Measurements from ENCODE around the gene KAZN. TPM values are rescaled to one million over a fixed set of nuclear protein-coding genes. Genes with fewer than 3 reads are reported as not detected.

KAZN gene
- total and polyA plus RNA-seq, 2 of the 8 experiments (the other 6 are each of a cell fraction or from before 2014, with no cell fraction given), result 3.7 to 11.8 TPM

DNA sequence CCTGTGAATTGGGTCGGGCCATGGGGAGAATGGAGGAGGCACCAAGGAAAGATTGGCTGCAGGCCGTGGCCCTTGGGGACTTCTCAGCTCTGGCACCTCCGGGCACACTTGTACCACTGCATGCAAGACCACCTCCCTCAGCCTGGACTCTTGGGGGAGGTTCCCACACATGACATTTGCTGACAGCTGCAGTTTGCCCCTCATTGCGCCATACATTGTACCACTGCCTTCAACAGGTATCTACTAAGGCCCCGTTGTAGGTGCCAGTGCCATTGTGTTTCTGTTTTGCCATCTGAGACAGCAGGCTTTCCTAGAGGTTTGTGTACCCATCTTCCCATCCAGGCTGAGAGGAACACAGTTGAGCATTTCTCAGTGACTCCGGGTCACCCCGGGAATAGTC, 395.7 kb downstream of the KAZN start:
- no peaks in the 10 kb centered on the region for H3K79me2 ChIP-seq (ENCODE audit: control insufficient read depth in 1 of 2, insufficient read depth in 2 of 2, low read length in 2 of 2)
- H3K4me1 ChIP-seq (replicated peaks in 1 of 4; ENCODE audit: control insufficient read depth in 3 of 4, insufficient read depth in 4 of 4, low read length in 3 of 4), result peaks cover 0 to 6% (median 2%) of the 10 kb centered on the region in 4 experiments; a peak in 5 of 7 replicates
- no peak for DNase-seq (ENCODE audit: low read depth in 1 of 2, low spot score in 2 of 2)
- H4K8ac ChIP-seq (ENCODE audit: extremely low read depth, insufficient read depth, low read length), result peak overlapping the region; percentile 82
- 92% methylated on average over 7 of the region's 7 CpGs; no CpG with 5 or more reads in 1 of the 2 experiments for WGBS, 2 experiments (ENCODE audit: extremely low coverage in 1 of 2, insufficient coverage in 1 of 2, insufficient read length in 1 of 2, insufficient replicate concordance in 2 of 2, low coverage in 1 of 2, low lambda C conversion rate in 2 of 2, missing lambda C conversion rate in 1 of 2)
- H3K56ac ChIP-seq (replicated peaks; ENCODE audit: insufficient read length, low read depth, low read length), result no peak overlapping the region
- ChIA-PET POLR2A (ENCODE audit: partially characterized antibody) (no interaction called here), CTCF (ENCODE audit: partially characterized antibody) (interaction anchor here (0.7 to 1.3 kb wide), 3 partner anchors 15 to 428 kb away, joined by 3 to 5 read pairs (median 4); no protein-coding TSS in a partner anchor)
- peaks cover 0 to 1% of the 10 kb centered on the region in 2 experiments for H4K20me1 ChIP-seq (replicated peaks in 1 of 2; ENCODE audit: control insufficient read depth in 1 of 2, insufficient read depth in 2 of 2, low read length in 2 of 2)
- no peak overlapping the region for H2AK5ac ChIP-seq (ENCODE audit: low read depth, low read length)
- H2AFZ ChIP-seq (ENCODE audit: low read length), result no peak overlapping the region
- H2BK12ac ChIP-seq (ENCODE audit: low read depth, low read length), result no peak overlapping the region
- no peak overlapping the region for H3K23ac ChIP-seq (ENCODE audit: insufficient read length)
- H3K27ac ChIP-seq (ENCODE audit: low read depth, low read length), result no peak overlapping the region
- no peak overlapping the region for H2BK15ac ChIP-seq (ENCODE audit: low read length)
- H3K9ac ChIP-seq (replicated peaks in 1 of 4; ENCODE audit: extremely low read depth in 1 of 4, low read depth in 3 of 4, low read length in 3 of 4), result no peak overlapping the region
- H3K18ac ChIP-seq (ENCODE audit: extremely low read depth, low read length), result no peak overlapping the region
- no peaks in the 10 kb centered on the region for H3K36me3 ChIP-seq (ENCODE audit: control insufficient read depth in 2 of 4, insufficient read depth in 4 of 4, low read length in 3 of 4)
- no peaks in the 10 kb centered on the region for H3K27me3 ChIP-seq (replicated peaks in 1 of 4; ENCODE audit: control insufficient read depth in 3 of 4, extremely low read depth in 1 of 4, insufficient read depth in 3 of 4, low read length in 3 of 4)
- no peak overlapping the region for H2BK120ac ChIP-seq (replicated peaks; ENCODE audit: low read depth, low read length)
- no peaks in the 10 kb centered on the region for H3K23me2 ChIP-seq (ENCODE audit: low read depth, low read length)
- H3K4me3 ChIP-seq (ENCODE audit: extremely low read depth in 1 of 4, insufficient read depth in 2 of 4, low read depth in 3 of 4, low read length in 4 of 4), result no peak overlapping the region
- H4K91ac ChIP-seq (replicated peaks; ENCODE audit: insufficient read length, low read length), result no peak overlapping the region
- TF ChIP-seq, protein P1, sequence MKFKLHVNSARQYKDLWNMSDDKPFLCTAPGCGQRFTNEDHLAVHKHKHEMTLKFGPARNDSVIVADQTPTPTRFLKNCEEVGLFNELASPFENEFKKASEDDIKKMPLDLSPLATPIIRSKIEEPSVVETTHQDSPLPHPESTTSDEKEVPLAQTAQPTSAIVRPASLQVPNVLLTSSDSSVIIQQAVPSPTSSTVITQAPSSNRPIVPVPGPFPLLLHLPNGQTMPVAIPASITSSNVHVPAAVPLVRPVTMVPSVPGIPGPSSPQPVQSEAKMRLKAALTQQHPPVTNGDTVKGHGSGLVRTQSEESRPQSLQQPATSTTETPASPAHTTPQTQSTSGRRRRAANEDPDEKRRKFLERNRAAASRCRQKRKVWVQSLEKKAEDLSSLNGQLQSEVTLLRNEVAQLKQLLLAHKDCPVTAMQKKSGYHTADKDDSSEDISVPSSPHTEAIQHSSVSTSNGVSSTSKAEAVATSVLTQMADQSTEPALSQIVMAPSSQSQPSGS (IDR thresholded peaks at IDR 0.05; ENCODE audit: low read length), result no peak
- no peak for TF ChIP-seq CBX5 (IDR thresholded peaks at IDR 0.05; ENCODE audit: low read depth, low read length)
- TF ChIP-seq SIRT6 (IDR thresholded peaks at IDR 0.05; ENCODE audit: low read length), result no peak
- H3K9me3 ChIP-seq (ENCODE audit: insufficient read depth in 2 of 2, low read depth in 1 of 2, low read length in 1 of 2), result no peaks in the 10 kb centered on the region
- no peak overlapping the region for H2BK20ac ChIP-seq (ENCODE audit: low read length)
- H3K4ac ChIP-seq (replicated peaks; ENCODE audit: insufficient read length, low read depth, low read length), result no peak overlapping the region
- FAIRE-seq, result no peak
- no peak overlapping the region for H4K5ac ChIP-seq (ENCODE audit: insufficient read length, low read depth, low read length)
- no peak overlapping the region for H3K4me2 ChIP-seq (ENCODE audit: insufficient read depth in 1 of 2, low read depth in 2 of 2, low read length in 2 of 2)
- H3K79me1 ChIP-seq (ENCODE audit: low read depth, low read length), result no peaks in the 10 kb centered on the region
- no peak overlapping the region for H2BK5ac ChIP-seq (ENCODE audit: low read depth, low read length)
- H3K14ac ChIP-seq (ENCODE audit: insufficient read length), result no peak overlapping the region
